ENCODE measurements around the gene GTF2E1.

Gene GTF2E1

DNA sequence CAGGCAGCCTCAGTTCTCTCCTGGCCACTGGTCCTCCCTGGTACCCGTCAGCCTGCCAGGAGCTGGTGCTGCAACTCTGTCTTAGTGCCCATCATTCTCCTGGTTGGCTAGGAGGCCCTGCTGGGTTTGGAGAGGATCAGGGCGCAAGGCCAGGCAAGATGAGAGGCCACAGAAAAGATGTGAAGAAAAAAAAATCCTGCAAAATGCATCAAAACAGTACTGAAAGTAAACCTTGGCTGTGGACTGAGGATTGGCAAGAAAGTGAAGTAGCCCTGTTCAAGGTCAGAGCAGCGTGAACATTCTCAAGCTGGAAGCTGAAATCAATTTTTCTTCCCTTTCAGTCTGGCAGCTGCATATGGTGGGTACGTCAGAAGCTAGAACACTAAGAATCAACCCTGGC lies 74.2 kb downstream of the GTF2E1 start:
- H3K4me3 ChIP-seq (ENCODE audit: low read depth, low read length), result no peak overlapping the region
- no peak for DNase-seq (ENCODE audit: low read depth)
- TF ChIP-seq, protein P1, sequence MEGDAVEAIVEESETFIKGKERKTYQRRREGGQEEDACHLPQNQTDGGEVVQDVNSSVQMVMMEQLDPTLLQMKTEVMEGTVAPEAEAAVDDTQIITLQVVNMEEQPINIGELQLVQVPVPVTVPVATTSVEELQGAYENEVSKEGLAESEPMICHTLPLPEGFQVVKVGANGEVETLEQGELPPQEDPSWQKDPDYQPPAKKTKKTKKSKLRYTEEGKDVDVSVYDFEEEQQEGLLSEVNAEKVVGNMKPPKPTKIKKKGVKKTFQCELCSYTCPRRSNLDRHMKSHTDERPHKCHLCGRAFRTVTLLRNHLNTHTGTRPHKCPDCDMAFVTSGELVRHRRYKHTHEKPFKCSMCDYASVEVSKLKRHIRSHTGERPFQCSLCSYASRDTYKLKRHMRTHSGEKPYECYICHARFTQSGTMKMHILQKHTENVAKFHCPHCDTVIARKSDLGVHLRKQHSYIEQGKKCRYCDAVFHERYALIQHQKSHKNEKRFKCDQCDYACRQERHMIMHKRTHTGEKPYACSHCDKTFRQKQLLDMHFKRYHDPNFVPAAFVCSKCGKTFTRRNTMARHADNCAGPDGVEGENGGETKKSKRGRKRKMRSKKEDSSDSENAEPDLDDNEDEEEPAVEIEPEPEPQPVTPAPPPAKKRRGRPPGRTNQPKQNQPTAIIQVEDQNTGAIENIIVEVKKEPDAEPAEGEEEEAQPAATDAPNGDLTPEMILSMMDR (IDR thresholded peaks at IDR 0.05; ENCODE audit: low read depth, low read length, missing control alignments), result no peak

DNA sequence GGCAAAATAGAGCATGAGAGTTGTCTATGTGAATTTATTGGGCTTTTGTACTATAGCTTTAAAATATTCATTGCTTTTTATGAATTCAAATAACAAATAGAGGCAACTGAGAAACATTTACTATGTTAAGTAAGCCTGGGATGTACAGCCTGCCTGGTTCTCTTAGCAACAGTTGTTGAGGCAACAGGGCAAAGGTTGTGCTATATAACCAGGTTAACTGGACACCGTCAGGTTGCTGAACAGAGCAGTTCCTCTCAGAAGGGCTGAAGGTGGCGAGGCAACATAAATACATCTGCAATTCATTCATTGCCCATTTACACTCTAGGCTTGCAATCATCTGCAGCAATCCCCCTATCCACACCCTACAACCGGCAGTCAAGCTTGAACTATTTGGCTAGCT lies 78.2 kb downstream of the GTF2E1 start:
- no peak overlapping the region for H3K4me3 ChIP-seq (ENCODE audit: low read depth, low read length)
- DNase-seq (ENCODE audit: low read depth), result no peak

GRCh38 chr3:120821426-120821825 lies 78.9 kb downstream of the GTF2E1 start:
- no peak for DNase-seq (ENCODE audit: low read depth)
- no peak overlapping the region for H3K4me3 ChIP-seq (ENCODE audit: low read depth, low read length)
- TF ChIP-seq, protein P1 (IDR thresholded peaks at IDR 0.05; ENCODE audit: low read depth, low read length, missing control alignments), result no peak

More for the DNA sequence above, 78.2 kb downstream of the GTF2E1 start:
- TF ChIP-seq, protein P1 (IDR thresholded peaks at IDR 0.05; ENCODE audit: low read depth, low read length, missing control alignments), result no peak

- no peak overlapping the region for H3K4me3 ChIP-seq (ENCODE audit: low read depth, low read length)
- TF ChIP-seq, protein P1 (IDR thresholded peaks at IDR 0.05; ENCODE audit: low read depth, low read length, missing control alignments), result no peak
- no peak for DNase-seq (ENCODE audit: low read depth)
Measured at GRCh38 chr3:120823156-120823555, 80.6 kb downstream of the GTF2E1 start.

DNA sequence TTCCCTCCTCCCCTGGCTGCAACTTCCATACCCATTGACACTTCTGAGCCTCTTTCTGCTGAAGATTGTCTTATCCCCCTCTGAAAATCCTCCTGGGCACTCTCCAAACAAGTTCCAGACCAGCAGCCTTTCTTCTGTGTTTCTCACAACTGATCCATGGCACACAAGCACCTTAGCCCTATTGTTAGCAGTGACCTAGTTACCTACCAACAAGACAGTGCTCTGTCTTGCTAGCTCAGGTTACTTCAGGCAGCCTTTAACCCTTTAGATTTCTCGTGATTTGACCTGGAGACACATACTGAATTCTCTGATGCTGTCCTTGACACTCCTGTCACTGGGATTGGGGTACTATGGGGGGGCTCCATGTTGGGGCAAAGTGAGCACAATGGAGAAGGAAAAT lies 82.1 kb downstream of the GTF2E1 start:
- no peak for DNase-seq (ENCODE audit: low read depth)
- TF ChIP-seq, protein P1 (IDR thresholded peaks at IDR 0.05; ENCODE audit: low read depth, low read length, missing control alignments), result no peak

DNA sequence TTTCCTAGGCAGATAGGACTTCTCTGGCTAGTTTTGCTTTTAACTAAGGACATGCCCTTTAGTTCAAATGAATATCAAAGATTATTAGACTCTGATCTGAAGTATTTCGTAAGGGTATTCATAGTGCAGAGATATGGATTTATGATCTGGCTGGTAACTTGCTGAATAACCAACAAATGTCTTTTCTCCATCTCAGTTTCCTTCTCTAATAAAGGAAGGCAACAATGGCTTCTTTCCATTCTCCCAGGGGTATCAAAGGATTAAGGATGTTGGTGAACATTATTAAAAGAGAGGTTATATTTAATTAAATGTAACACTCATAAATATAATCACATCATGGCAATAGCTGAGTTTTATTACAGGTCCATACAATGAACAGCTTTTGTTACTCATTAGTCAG lies 86.3 kb downstream of the GTF2E1 start:
- TF ChIP-seq, protein P1 (IDR thresholded peaks at IDR 0.05; ENCODE audit: low read depth, low read length, missing control alignments), result no peak
- no peak for DNase-seq (ENCODE audit: low read depth)
- no peak overlapping the region for H3K4me3 ChIP-seq (ENCODE audit: low read depth, low read length)

More for the DNA sequence above, 82.1 kb downstream of the GTF2E1 start:
- H3K4me3 ChIP-seq (ENCODE audit: low read depth, low read length), result no peak overlapping the region

GRCh38 chr3:120831066-120831465 lies 88.5 kb downstream of the GTF2E1 start:
- TF ChIP-seq, protein P1 (IDR thresholded peaks at IDR 0.05; ENCODE audit: low read depth, low read length, missing control alignments), result no peak
- no peak overlapping the region for H3K4me3 ChIP-seq (ENCODE audit: low read depth, low read length)
- DNase-seq (ENCODE audit: low read depth), result no peak

All from GM12864 (cell line).